Calu3 (cell line): ENCODE measurements around the gene DOC2A. TPM values are rescaled to one million over a fixed set of nuclear protein-coding genes. Genes with fewer than 3 reads are reported as not detected.

Experiments
- BruUV-seq: library from RNA; stranded (reverse); fragments of 400-500 nt; replicated peaks from 2 replicates; lab custom pipeline; 2021; lab: Mats Ljungman, UMichigan
- CTCF ChIA-PET: fragments of 300-600 bp; sonication (Branson Sonifier 250); formaldehyde crosslinking; loops from one replicate; lab custom pipeline; 2022; ENCODE audit warnings: antibody characterized with exemption; lab: Charles Lee
- DNase-seq: peaks from one replicate; pipeline ENCODE4 v3.0.0; 2022
- H3K27ac Mint-ChIP-seq: one replicate; pipeline ENCODE4 v1.8.0; 2022; ENCODE audit warnings: mixed read lengths; ENCODE audit not compliant: unreplicated experiment
- H3K27me3 Mint-ChIP-seq: one replicate; pipeline ENCODE4 v1.8.0; 2022; ENCODE audit warnings: mixed read lengths; ENCODE audit not compliant: unreplicated experiment
- H3K36me3 Mint-ChIP-seq: one replicate; pipeline ENCODE4 v1.8.0; 2022; ENCODE audit warnings: mild to moderate bottlenecking, moderate library complexity, mixed read lengths; ENCODE audit not compliant: insufficient read depth, unreplicated experiment
- H3K4me1 Mint-ChIP-seq: one replicate; pipeline ENCODE4 v1.8.0; 2022; ENCODE audit warnings: mild to moderate bottlenecking, low read depth, mixed read lengths; ENCODE audit not compliant: unreplicated experiment
- H3K4me3 Mint-ChIP-seq: one replicate; pipeline ENCODE4 v1.8.0; 2022; ENCODE audit warnings: mild to moderate bottlenecking, low read depth, moderate library complexity, mixed read lengths; ENCODE audit not compliant: unreplicated experiment
- H3K9me3 Mint-ChIP-seq: one replicate; pipeline ENCODE4 v1.8.0; 2022; ENCODE audit warnings: low read depth, mixed read lengths; ENCODE audit not compliant: unreplicated experiment
- intact Hi-C: fragments of 100-400 bp; cut with micrococcal nuclease; formaldehyde crosslinking; loops from one replicate; pipeline ENCODE4 v1.10.0; 2022; ENCODE audit not compliant: unreplicated experiment
- total RNA-seq: library from RNA; stranded (reverse); gene quantifications from 2 replicates; pipeline ENCODE4 v1.2.3, GENCODE V29; 2022
- TF ChIP-seq, protein P1 (sequence below): fragments of 200-600 bp; IDR thresholded peaks from one replicate; pipeline ENCODE4 v1.8.0; 2022; ENCODE audit warnings: antibody characterized with exemption; ENCODE audit not compliant: unreplicated experiment

DOC2A gene
- total RNA-seq, 1 experiment from 2014 or later = 19.9 TPM

DNA sequence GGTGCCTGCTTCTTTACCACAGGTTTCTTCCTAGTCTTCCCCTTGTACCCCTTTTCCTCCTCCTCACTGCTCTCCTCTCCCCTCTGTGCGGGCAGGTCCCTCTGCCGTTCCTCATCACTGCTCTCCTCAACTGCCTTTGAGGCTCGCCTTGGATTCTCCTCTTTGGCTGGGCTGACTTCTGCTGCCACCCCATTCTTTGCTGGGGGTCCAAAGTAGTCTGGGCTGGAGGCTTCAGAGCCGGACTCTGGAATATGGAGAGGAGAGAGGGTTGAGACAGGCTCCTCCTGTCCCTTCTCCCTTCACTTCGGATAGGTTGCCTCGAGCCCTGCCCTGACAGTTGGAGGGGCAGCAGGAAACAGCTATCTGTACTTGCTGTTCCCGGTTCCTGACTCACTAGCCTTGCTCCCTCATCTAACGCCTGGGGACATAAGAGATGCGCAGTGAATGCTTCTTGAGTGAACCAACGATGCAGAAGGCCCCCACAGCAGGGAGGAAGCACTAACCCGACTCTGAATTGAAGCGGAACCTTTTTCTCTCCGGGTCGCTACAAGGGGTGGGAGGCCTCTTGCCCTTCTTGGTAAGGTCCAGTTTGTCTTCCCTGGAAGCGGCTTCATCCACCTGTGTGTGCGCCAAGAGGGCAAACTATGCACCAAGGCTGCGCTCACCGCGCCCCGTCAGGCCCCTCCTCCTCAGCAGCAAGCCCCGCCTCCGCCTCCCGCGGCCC, 16.1 kb downstream of the DOC2A start:
- CTCF ChIA-PET = interaction anchor here (1.1 to 1.2 kb wide), 4 partner anchors 11 to 68 kb away, joined by 3 to 5 read pairs (median 4); partner anchors contain the start of genes KCTD13 and TAOK2
- intact Hi-C loops = no loop called here
- peak overlapping the region; percentile 100 for H3K4me3 Mint-ChIP-seq
- H3K27me3 Mint-ChIP-seq = no peaks in the 10 kb centered on the region
- BruUV-seq = TSS peak; percentile 75
- peak overlapping the region; percentile 87 for H3K27ac Mint-ChIP-seq
- no peaks in the 10 kb centered on the region for H3K9me3 Mint-ChIP-seq
- TF ChIP-seq, protein P1, sequence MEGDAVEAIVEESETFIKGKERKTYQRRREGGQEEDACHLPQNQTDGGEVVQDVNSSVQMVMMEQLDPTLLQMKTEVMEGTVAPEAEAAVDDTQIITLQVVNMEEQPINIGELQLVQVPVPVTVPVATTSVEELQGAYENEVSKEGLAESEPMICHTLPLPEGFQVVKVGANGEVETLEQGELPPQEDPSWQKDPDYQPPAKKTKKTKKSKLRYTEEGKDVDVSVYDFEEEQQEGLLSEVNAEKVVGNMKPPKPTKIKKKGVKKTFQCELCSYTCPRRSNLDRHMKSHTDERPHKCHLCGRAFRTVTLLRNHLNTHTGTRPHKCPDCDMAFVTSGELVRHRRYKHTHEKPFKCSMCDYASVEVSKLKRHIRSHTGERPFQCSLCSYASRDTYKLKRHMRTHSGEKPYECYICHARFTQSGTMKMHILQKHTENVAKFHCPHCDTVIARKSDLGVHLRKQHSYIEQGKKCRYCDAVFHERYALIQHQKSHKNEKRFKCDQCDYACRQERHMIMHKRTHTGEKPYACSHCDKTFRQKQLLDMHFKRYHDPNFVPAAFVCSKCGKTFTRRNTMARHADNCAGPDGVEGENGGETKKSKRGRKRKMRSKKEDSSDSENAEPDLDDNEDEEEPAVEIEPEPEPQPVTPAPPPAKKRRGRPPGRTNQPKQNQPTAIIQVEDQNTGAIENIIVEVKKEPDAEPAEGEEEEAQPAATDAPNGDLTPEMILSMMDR = no peak
- H3K36me3 Mint-ChIP-seq = peaks cover 53% of the 10 kb centered on the region
- peaks cover 26% of the 10 kb centered on the region for H3K4me1 Mint-ChIP-seq
- DNase-seq = peak; percentile 88

DNA sequence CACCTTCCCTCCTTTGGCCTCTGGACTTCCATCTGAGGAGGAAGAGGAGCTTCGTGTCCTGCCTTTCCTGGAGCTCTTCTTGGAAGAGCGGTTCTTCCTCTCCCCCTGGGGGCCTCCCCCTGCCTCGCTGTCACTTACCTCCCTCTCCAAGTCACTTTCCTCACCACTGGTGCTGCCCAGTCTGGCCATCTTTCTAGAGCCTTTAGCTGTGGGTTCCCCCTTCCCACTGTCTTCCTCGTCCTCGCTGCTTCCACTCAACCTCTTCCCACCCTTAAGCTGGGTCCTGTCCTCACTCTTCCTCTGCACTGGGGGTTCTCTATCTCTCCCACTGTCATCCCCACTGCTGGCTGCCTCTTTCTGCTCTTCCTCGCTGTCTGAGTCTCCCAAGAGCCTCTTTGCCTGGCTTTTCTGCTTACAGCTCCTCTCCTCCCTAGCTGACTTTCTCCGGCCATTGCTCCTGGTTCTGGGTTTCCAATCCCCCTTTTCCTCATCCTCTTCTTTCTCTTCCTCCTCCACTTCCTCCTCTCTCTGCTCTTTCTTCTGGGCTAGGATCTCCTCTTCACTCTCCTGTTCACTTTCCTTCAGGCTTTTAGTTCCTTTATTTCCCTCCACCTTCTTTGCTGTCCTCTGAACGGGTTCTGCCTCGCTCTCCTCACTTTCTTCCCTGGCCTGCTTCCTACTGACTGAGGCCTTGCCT, 16.8 kb downstream of the DOC2A start:
- DNase-seq = no peak
- intact Hi-C loops = no loop called here
- peak overlapping the region; percentile 87 for H3K27ac Mint-ChIP-seq
- BruUV-seq = no TSS peak
- peak overlapping the region; percentile 100 for H3K4me3 Mint-ChIP-seq
- TF ChIP-seq, protein P1 = no peak
- H3K4me1 Mint-ChIP-seq = peaks cover 26% of the 10 kb centered on the region
- no peaks in the 10 kb centered on the region for H3K9me3 Mint-ChIP-seq
- H3K36me3 Mint-ChIP-seq = peaks cover 58% of the 10 kb centered on the region
- CTCF ChIA-PET = interaction anchor here (1.2 kb wide), 1 partner anchor 21 kb away, joined by 4 read pairs; the partner anchor contains the start of gene TAOK2
- no peaks in the 10 kb centered on the region for H3K27me3 Mint-ChIP-seq

GRCh38 chr16:29993191-29993902, 17.5 kb downstream of the DOC2A start:
- no TSS peak for BruUV-seq
- H3K27ac Mint-ChIP-seq = no peak overlapping the region
- no peak overlapping the region for H3K4me3 Mint-ChIP-seq
- no peaks in the 10 kb centered on the region for H3K27me3 Mint-ChIP-seq
- CTCF ChIA-PET = interaction anchor here (1.2 kb wide), 1 partner anchor 20 kb away, joined by 4 read pairs; the partner anchor contains the start of gene TAOK2
- TF ChIP-seq, protein P1 = no peak
- H3K4me1 Mint-ChIP-seq = peaks cover 26% of the 10 kb centered on the region
- H3K36me3 Mint-ChIP-seq = peaks cover 56% of the 10 kb centered on the region
- DNase-seq = no peak
- intact Hi-C loops = no loop called here
- H3K9me3 Mint-ChIP-seq = no peaks in the 10 kb centered on the region

DNA sequence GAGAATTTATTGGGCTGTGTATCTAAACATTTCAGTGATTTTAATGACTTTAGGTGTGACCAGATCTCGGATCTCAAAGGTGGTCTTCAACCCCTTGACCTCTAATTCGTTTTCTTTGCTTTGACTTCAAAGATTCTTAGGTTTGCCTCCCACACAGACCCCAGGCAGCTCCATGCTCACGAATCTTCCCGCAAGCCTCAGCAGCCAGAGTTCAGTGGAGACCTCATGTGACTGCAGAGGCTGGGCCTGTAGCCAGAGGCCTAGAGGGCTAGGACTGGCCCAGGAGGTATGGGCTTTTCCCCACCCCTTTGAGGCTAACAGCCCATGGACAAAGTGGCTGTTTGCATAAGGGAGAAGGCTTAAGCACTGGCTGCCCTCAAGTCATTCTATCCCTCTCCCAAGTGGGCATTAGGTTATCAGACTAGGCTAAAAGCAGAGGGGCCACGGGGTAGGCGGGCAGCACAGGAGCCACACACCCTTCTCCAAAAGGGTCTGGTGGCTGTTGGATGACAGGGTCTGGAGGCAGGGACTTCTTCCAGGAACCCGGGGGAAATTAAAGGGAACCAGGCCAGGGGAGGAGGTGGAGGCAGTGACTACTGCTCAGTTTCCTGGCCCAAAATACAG, 18.4 kb downstream of the DOC2A start:
- Mint-ChIP-seq H3K4me3 (no peak overlapping the region), H3K36me3 (peaks cover 58% of the 10 kb centered on the region)

More for the DNA sequence above, 18.4 kb downstream of the DOC2A start:
- Mint-ChIP-seq H3K4me1 (peaks cover 26% of the 10 kb centered on the region), H3K9me3 (no peaks in the 10 kb centered on the region), H3K27me3 (no peaks in the 10 kb centered on the region), H3K27ac (no peak overlapping the region)
- no TSS peak for BruUV-seq
- DNase-seq = no peak
- intact Hi-C loops = no loop called here
- TF ChIP-seq, protein P1 = no peak
- CTCF ChIA-PET = interaction anchor here (0.7 kb wide), 1 partner anchor 1007 kb away, joined by 3 read pairs; no protein-coding TSS in a partner anchor
